Naive thymus-derived CD4-positive, alpha-beta T cell (primary cell): Measurements from ENCODE around the gene TUBGCP3. TPM values are rescaled to one million over a fixed set of nuclear protein-coding genes. Genes with fewer than 3 reads are reported as not detected.

ENCODE experiments used
- ATAC-seq: fragments of 150-1000 bp; cut with Tn5 transposase; 2 replicates; pipeline ENCODE4 v1.10.0; 2021; ENCODE audit warnings: mild to moderate bottlenecking, moderate library complexity
- CTCF ChIA-PET: fragments of 350-600 bp; sonication (Branson Sonifier 250); formaldehyde crosslinking; loops from one replicate; lab custom pipeline; 2021; ENCODE audit warnings: antibody characterized with exemption; lab: Charles Lee
- POLR2A ChIA-PET: fragments of 350-600 bp; sonication (Branson Sonifier 250); formaldehyde crosslinking; loops from one replicate; lab custom pipeline; 2021; ENCODE audit warnings: antibody characterized with exemption, inconsistent platforms; lab: Charles Lee
- DNase-seq, 9 donors: peaks; one replicate each; pipeline versions ENCODE4 v3.0.0 to v3.0.0-alpha.2; 2020 to 2022; ENCODE audit warnings: mixed read lengths in 1 of 9
- H3K27ac ChIP-seq: one replicate; pipeline ENCODE4 v1.7.0; 2013; ENCODE audit warnings: mild to moderate bottlenecking, low read depth, low read length, moderate library complexity
- H3K27me3 ChIP-seq, 2 donors: one replicate each; pipeline ENCODE4 v1.7.0; 2013; ENCODE audit warnings: low read length in 2 of 2, mild to moderate bottlenecking in 2 of 2, moderate library complexity in 2 of 2; ENCODE audit not compliant: control insufficient read depth in 2 of 2, insufficient read depth in 2 of 2
- H3K36me3 ChIP-seq, 3 experiments: 1 replicate in 2 of 3; 2 replicates in 1 of 3; pipeline ENCODE4 v1.7.0; 2013; ENCODE audit warnings: low read length in 3 of 3, mild to moderate bottlenecking in 3 of 3, moderate library complexity in 1 of 3; ENCODE audit not compliant: insufficient read depth in 3 of 3, control insufficient read depth in 2 of 3
- H3K4me1 ChIP-seq, 2 donors: one replicate each; pipeline ENCODE4 v1.7.0; 2013; ENCODE audit warnings: low read length in 2 of 2, mild to moderate bottlenecking in 2 of 2, moderate library complexity in 1 of 2; ENCODE audit not compliant: control insufficient read depth in 2 of 2, insufficient read depth in 2 of 2
- H3K4me3 ChIP-seq: 2 replicates; pipeline ENCODE4 v1.7.0; 2013; ENCODE audit warnings: mild to moderate bottlenecking, low read length
- H3K9me3 ChIP-seq, 3 experiments: 1 replicate in 2 of 3; 2 replicates in 1 of 3; pipeline ENCODE4 v1.7.0; 2013; ENCODE audit warnings: low read length in 3 of 3; ENCODE audit not compliant: control insufficient read depth in 2 of 3
- H3K27ac Mint-ChIP-seq, 9 donors: one replicate each; pipeline ENCODE4 v1.8.0; 2020 to 2022; ENCODE audit warnings: mixed read lengths in 9 of 9, mild to moderate bottlenecking in 8 of 9, moderate library complexity in 5 of 9, inconsistent platforms in 2 of 9
- H3K27me3 Mint-ChIP-seq, 5 donors: one replicate each; pipeline ENCODE4 v1.8.0; 2021 to 2022; ENCODE audit warnings: mixed read lengths in 5 of 5, mild to moderate bottlenecking in 1 of 5
- H3K36me3 Mint-ChIP-seq, 5 donors: one replicate each; pipeline ENCODE4 v1.8.0; 2020 to 2022; ENCODE audit warnings: mixed read lengths in 5 of 5, mild to moderate bottlenecking in 3 of 5, inconsistent platforms in 1 of 5
- H3K4me1 Mint-ChIP-seq, 7 donors: one replicate each; pipeline ENCODE4 v1.8.0; 2020 to 2022; ENCODE audit warnings: mixed read lengths in 7 of 7, mild to moderate bottlenecking in 3 of 7, inconsistent platforms in 1 of 7
- H3K4me3 Mint-ChIP-seq, 10 donors: one replicate each; pipeline ENCODE4 v1.8.0; 2020 to 2022; ENCODE audit warnings: mild to moderate bottlenecking in 10 of 10, mixed read lengths in 10 of 10, moderate library complexity in 6 of 10, inconsistent platforms in 2 of 10
- H3K9me3 Mint-ChIP-seq, 11 donors: one replicate each; pipeline ENCODE4 v1.8.0; 2020 to 2022; ENCODE audit warnings: mixed read lengths in 11 of 11, mild to moderate bottlenecking in 4 of 11, inconsistent platforms in 1 of 11, moderate library complexity in 1 of 11
- intact Hi-C, 2 donors: fragments of 100-400 bp; cut with micrococcal nuclease; formaldehyde crosslinking; loops; one replicate each; pipeline ENCODE4 v1.15.1; 2023
- polyA plus RNA-seq, 2 donors: library from polyadenylated mRNA; unstranded; fragments of 300-500 nt; fragmentation: Illumina TruSeq; gene quantifications; one replicate each; pipeline ENCODE4 v1.2.3, GENCODE V29; 2021
- total RNA-seq, 6 experiments: library from RNA in 5 of 6; stranded (reverse) in 5 of 6; gene quantifications; 1 replicate in 5 of 6; 2 replicates in 1 of 6; pipeline ENCODE4 v1.2.3 and lab custom pipeline; 2021 to 2026

Gene TUBGCP3
- total and polyA plus RNA-seq, 7 experiments from 2014 or later: 15.4 to 56.7 (median 43.5) TPM

DNA sequence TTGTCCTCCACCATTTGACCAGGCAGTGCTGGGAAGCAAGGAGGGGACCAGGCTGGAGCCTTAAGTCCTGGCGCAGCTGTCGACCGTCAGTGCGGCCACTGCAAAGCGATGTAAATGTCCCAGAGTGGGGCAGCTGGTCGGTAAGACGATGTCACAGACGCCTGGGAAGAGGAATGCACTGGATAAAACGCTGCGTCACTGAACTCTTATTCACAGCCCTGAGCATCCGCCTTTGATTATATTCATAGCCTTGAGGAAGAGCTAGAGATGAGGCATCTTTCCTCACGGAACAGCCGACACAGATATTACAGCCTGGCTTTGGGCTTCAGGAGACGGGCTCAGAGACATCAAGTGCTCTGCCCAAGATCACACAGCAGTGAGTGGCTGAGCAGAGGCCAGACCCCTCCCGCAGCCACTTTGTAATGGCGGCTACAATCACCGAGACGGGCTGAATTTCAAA lies 17.6 kb upstream of the TUBGCP3 start:
- peaks cover 5 to 48% (median 17%) of the 10 kb centered on the region in 5 donors for H3K27me3 Mint-ChIP-seq
- peak overlapping the region; percentile 76 to 89 (median 86) for H3K4me3 Mint-ChIP-seq
- H3K9me3 Mint-ChIP-seq: no peaks in the 10 kb centered on the region
- H3K9me3 ChIP-seq: no peaks in the 10 kb centered on the region
- DNase-seq (no peak), ATAC-seq (no peak)
- peaks cover 0 to 6% (median 0%) of the 10 kb centered on the region in 5 donors for H3K36me3 Mint-ChIP-seq
- intact Hi-C loops: loop anchor here in 1 of 2 donors (5.0 kb wide), 1 partner anchor 1538 kb away; no protein-coding TSS in a partner anchor
- H3K4me3 ChIP-seq: peak overlapping the region; percentile 51
- H3K36me3 ChIP-seq: no peaks in the 10 kb centered on the region
- no peaks in the 10 kb centered on the region for H3K27me3 ChIP-seq
- no peak overlapping the region for H3K27ac ChIP-seq
- H3K4me1 Mint-ChIP-seq: peaks cover 4 to 12% (median 10%) of the 10 kb centered on the region in 7 donors
- ChIA-PET CTCF (interaction anchor here (0.7 to 1.3 kb wide), 3 partner anchors 10 to 51 kb away, joined by 3 to 5 read pairs (median 3); partner anchors contain the start of gene TUBGCP3), POLR2A (interaction anchor here (0.6 to 0.8 kb wide), 2 partner anchors 18 to 1890 kb away, joined by 3 read pairs; no protein-coding TSS in a partner anchor)
- H3K27ac Mint-ChIP-seq: no peak overlapping the region
- no peaks in the 10 kb centered on the region for H3K4me1 ChIP-seq

DNA sequence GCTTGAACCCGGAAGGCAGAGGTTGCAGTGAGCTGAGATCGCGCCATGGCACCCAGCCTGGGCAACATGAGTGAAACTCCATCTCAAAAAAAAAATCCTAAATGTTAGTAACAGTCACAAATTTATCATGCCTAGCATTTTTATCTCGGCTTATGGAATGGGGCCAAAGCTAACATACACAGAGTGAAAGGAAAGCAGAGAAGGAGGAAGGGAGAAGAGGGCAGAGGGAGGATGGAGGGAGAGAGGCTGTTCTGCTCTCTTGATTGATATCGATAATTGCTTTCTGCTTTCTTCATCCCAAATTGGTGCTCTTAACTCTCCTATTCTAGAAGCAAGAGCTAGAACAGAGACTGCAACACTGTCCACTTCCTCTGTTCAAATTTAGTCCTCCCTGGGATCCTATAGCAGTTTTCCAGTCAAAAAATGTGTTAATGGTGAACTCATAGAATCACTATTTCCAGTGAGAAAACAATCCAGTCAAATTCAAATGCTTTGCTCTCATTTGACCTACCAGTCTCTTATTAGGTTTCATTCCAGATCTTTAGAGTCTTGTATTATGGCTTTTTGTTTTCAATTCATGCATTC lies 15.8 kb upstream of the TUBGCP3 start:
- ATAC-seq: no peak
- H3K9me3 ChIP-seq: no peaks in the 10 kb centered on the region
- no peaks in the 10 kb centered on the region for H3K9me3 Mint-ChIP-seq
- no peak overlapping the region for H3K4me3 ChIP-seq
- peaks cover 5 to 45% (median 12%) of the 10 kb centered on the region in 5 donors for H3K27me3 Mint-ChIP-seq
- intact Hi-C loops: no loop called here
- POLR2A ChIA-PET: no interaction called here
- H3K4me3 Mint-ChIP-seq: no peak overlapping the region
- H3K4me1 ChIP-seq: no peaks in the 10 kb centered on the region
- H3K27me3 ChIP-seq: no peaks in the 10 kb centered on the region
- H3K36me3 ChIP-seq: no peaks in the 10 kb centered on the region
- DNase-seq: no peak
- H3K27ac Mint-ChIP-seq: no peak overlapping the region
- CTCF ChIA-PET: no interaction called here
- H3K36me3 Mint-ChIP-seq: no peaks in the 10 kb centered on the region
- no peak overlapping the region for H3K27ac ChIP-seq
- peaks cover 4 to 12% (median 10%) of the 10 kb centered on the region in 7 donors for H3K4me1 Mint-ChIP-seq

DNA sequence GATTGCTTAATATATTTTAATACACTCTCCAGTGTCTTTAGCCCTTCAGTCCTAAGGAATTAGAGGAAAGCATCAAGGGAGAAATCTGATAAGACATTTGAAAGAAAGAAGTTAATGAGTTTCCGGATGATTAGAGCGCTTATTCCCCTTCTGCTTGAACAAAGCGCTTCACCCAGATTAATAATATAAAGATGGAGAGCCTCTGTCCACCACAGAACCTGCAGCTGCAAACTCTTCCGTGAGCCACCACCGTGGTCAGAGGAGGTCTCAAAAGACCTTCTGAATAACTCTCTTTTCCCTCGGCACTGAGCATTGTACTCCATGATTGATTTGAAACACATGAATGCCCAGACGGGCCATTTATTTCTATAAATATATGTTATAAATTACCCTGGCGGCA lies 14.2 kb upstream of the TUBGCP3 start:
- H3K27me3 Mint-ChIP-seq: peaks cover 0 to 40% (median 4%) of the 10 kb centered on the region in 5 donors
- Histone ChIP-seq H3K36me3 (no peaks in the 10 kb centered on the region), H3K4me3 (no peak overlapping the region), H3K9me3 (no peaks in the 10 kb centered on the region), H3K4me1 (no peaks in the 10 kb centered on the region), H3K27me3 (no peaks in the 10 kb centered on the region), H3K27ac (no peak overlapping the region)
- H3K4me3 Mint-ChIP-seq: no peak overlapping the region
- H3K27ac Mint-ChIP-seq: no peak overlapping the region
- no peak for DNase-seq
- CTCF ChIA-PET: no interaction called here
- H3K4me1 Mint-ChIP-seq: peaks cover 4 to 12% (median 10%) of the 10 kb centered on the region in 7 donors
- H3K9me3 Mint-ChIP-seq: peaks cover 0 to 1% (median 0%) of the 10 kb centered on the region in 11 donors
- intact Hi-C loops: no loop called here
- peaks cover 0 to 7% (median under 1%) of the 10 kb centered on the region in 5 donors for H3K36me3 Mint-ChIP-seq
- no peak for ATAC-seq
- POLR2A ChIA-PET: no interaction called here

DNA sequence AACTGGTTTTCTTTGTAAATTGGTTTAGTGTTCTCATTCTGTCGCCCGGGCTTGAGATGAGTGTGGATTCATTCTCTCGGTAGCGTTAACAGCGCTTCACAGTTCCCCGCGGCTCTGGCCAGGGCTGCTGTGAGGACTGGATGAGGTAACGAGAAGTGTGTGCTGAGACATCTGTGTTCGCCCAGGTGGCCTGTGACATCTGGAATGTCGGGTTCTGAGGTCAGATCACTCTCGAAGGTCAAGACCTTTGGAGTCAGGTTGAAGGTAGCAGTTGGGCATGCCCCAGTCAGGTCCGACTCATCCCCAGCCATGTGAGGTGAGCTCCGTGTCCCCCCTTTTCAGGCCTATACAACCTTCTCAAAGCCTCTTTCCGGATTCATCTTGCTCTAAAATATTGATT lies 13.4 kb upstream of the TUBGCP3 start:
- no peak overlapping the region for H3K4me3 ChIP-seq
- Mint-ChIP-seq H3K4me3 (no peak overlapping the region), H3K27ac (no peak overlapping the region), H3K27me3 (peaks cover 0 to 43% (median 9%) of the 10 kb centered on the region in 5 donors), H3K4me1 (peaks cover under 1 to 8% (median 7%) of the 10 kb centered on the region in 7 donors), H3K9me3 (peaks cover 0 to 8% (median 0%) of the 10 kb centered on the region in 11 donors), H3K36me3 (peaks cover 0 to 15% (median 6%) of the 10 kb centered on the region in 5 donors)
- H3K4me1 ChIP-seq: no peaks in the 10 kb centered on the region
- no peaks in the 10 kb centered on the region for H3K27me3 ChIP-seq
- H3K36me3 ChIP-seq: no peaks in the 10 kb centered on the region
- CTCF ChIA-PET: no interaction called here
- ATAC-seq (no peak), DNase-seq (no peak)
- no peak overlapping the region for H3K27ac ChIP-seq
- H3K9me3 ChIP-seq: no peaks in the 10 kb centered on the region
- POLR2A ChIA-PET: no interaction called here
- intact Hi-C loops: no loop called here

DNA sequence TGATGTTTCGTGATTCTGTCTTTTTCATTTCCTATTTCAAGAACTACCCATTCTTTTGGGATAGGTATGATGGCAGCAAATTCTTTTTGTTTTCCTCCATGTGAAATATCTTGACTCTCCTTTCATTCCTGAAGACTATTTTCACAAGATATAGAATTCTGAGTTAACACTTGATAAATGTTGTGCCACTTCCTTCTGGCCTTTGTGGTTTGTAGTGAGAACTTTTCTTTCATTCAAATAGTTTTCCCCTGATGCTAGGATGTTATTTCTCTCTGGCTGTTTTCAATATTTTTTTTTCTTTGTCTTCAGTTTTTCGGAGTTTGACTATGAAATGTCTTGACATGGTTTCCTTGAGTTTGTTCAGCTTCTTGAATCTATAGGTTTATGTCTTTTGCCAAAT lies 8.3 kb upstream of the TUBGCP3 start:
- H3K27ac ChIP-seq: no peak overlapping the region
- ChIA-PET CTCF (no interaction called here), POLR2A (no interaction called here)
- H3K4me3 ChIP-seq: no peak overlapping the region
- intact Hi-C loops: no loop called here
- Mint-ChIP-seq H3K9me3 (peaks cover 0 to 15% (median 0%) of the 10 kb centered on the region in 11 donors), H3K27ac (no peak overlapping the region), H3K4me1 (peaks cover 0 to 7% (median 0%) of the 10 kb centered on the region in 7 donors), H3K4me3 (no peak overlapping the region), H3K36me3 (peaks cover 0 to 22% (median 12%) of the 10 kb centered on the region in 5 donors), H3K27me3 (peaks cover 4 to 38% (median 9%) of the 10 kb centered on the region in 5 donors)
- H3K4me1 ChIP-seq: no peaks in the 10 kb centered on the region
- no peaks in the 10 kb centered on the region for H3K36me3 ChIP-seq
- no peaks in the 10 kb centered on the region for H3K27me3 ChIP-seq
- no peaks in the 10 kb centered on the region for H3K9me3 ChIP-seq
- DNase-seq: no peak
- ATAC-seq: no peak

DNA sequence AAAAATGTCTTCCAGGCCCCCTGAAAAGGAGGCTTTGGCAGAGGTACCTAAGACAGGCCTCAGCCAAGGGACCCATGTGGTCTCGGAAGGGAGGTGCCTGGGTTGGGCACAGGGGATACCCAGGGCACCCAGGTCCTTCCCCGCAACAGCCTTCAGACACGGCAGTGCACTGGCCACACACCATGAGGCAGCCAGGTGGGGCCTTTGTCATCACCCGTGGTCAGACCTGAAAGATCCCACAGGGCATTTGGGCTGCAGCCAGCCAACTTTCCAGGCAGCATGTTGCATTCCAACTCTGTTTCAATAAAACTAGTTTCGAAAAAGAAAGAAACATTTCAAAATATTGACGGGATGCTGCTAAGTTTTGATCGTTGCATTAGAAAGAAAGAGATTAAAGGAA lies 4.7 kb upstream of the TUBGCP3 start:
- H3K27me3 ChIP-seq: no peaks in the 10 kb centered on the region
- Mint-ChIP-seq H3K4me3 (peak overlapping the region in 1 of 10 donors; percentile 41), H3K27me3 (peaks cover 4 to 33% (median 9%) of the 10 kb centered on the region in 5 donors), H3K36me3 (peaks cover 0 to 19% (median 6%) of the 10 kb centered on the region in 5 donors), H3K9me3 (peaks cover 0 to 15% (median 0%) of the 10 kb centered on the region in 11 donors), H3K4me1 (peaks cover 10 to 20% (median 14%) of the 10 kb centered on the region in 7 donors), H3K27ac (peak overlapping the region in 1 of 9 donors; percentile 14)
- H3K4me1 ChIP-seq: peaks cover 7 to 10% of the 10 kb centered on the region in 2 donors
- intact Hi-C loops: no loop called here
- POLR2A ChIA-PET: no interaction called here
- no peaks in the 10 kb centered on the region for H3K9me3 ChIP-seq
- no peak overlapping the region for H3K27ac ChIP-seq
- H3K4me3 ChIP-seq: no peak overlapping the region
- ATAC-seq (no peak), DNase-seq (no peak)
- CTCF ChIA-PET: interaction anchor here (0.6 kb wide), 1 partner anchor 14 kb away, joined by 3 read pairs; no protein-coding TSS in a partner anchor
- H3K36me3 ChIP-seq: peaks cover 0 to 2% (median 0%) of the 10 kb centered on the region in 3 experiments
